H1 (cell line): ENCODE data around the gene RBM8A. TPM values are rescaled to one million over a fixed set of nuclear protein-coding genes. Genes with fewer than 3 reads are reported as not detected.
A peak's percentile ranks its signal among the peaks of the same experiment; 100 is the strongest.

Experiments
- ASH2L ChIP-seq: fragments of 200-600, 300-600 bp; sonication (generic); IDR thresholded peaks from one replicate; pipeline ENCODE4 v1.7.1; 2017; ENCODE audit warnings: low read length
- BCL11A ChIP-seq, 2 experiments: IDR thresholded peaks; one replicate each; pipeline ENCODE4 v1.6.1; 2011; ENCODE audit warnings: low read depth in 2 of 2, low read length in 2 of 2, mild to moderate bottlenecking in 2 of 2
- CEBPB ChIP-seq: IDR thresholded peaks from 2 replicates; pipeline ENCODE4 v1.6.1; 2012; ENCODE audit warnings: low read depth, low read length
- HDAC2 ChIP-seq, 2 experiments: fragments of 300-600 bp in 1 of 2; sonication (generic) in 1 of 2; IDR thresholded peaks; 2 replicates each; pipeline ENCODE4 v1.6.1; 2011 to 2012; ENCODE audit warnings: low read depth in 2 of 2, low read length in 2 of 2, mild to moderate bottlenecking in 2 of 2, moderate library complexity in 2 of 2, borderline replicate concordance in 1 of 2, inconsistent platforms in 1 of 2
- HDAC6 ChIP-seq: IDR thresholded peaks from one replicate; pipeline ENCODE4 v1.7.1; 2012; ENCODE audit warnings: low read depth, mild to moderate bottlenecking, inconsistent platforms, low read length, moderate library complexity
- MAX ChIP-seq: IDR thresholded peaks from 2 replicates; pipeline ENCODE4 v1.6.1; 2012; ENCODE audit warnings: inconsistent platforms
- RAD21 ChIP-seq, 2 experiments: IDR thresholded peaks in 1 of 2; conservative IDR thresholded peaks in 1 of 2; 2 replicates each; pipeline ENCODE4 v1.6.1; 2011; ENCODE audit warnings: low read depth in 2 of 2, low read length in 2 of 2, improper control_type of control experiment in 1 of 2, inconsistent platforms in 1 of 2, mild to moderate bottlenecking in 1 of 2, moderate library complexity in 1 of 2
- RNF2 ChIP-seq: fragments of 200-900, 300-1000 bp; sonication (generic); IDR thresholded peaks from 2 replicates; pipeline ENCODE4 v1.7.1; 2016; ENCODE audit warnings: borderline replicate concordance, low read depth, mild to moderate bottlenecking, antibody characterized with exemption, low read length; ENCODE audit not compliant: poor library complexity, severe bottlenecking; ENCODE audit errors: missing control alignments
- SAP30 ChIP-seq: fragments of 300-600 bp; sonication (generic); IDR thresholded peaks from 2 replicates; pipeline ENCODE4 v1.7.1; 2012; ENCODE audit warnings: low read length, moderate library complexity, mild to moderate bottlenecking, inconsistent platforms; ENCODE audit not compliant: insufficient read depth, insufficient replicate concordance
- SUZ12 ChIP-seq: fragments of 200-600 bp; sonication (generic); IDR thresholded peaks from 2 replicates; pipeline ENCODE4 v1.6.1; 2012; ENCODE audit warnings: mild to moderate bottlenecking, inconsistent platforms, low read length, moderate library complexity, mixed read lengths
- TAF1 ChIP-seq: IDR thresholded peaks from 2 replicates; pipeline ENCODE4 v1.6.1; 2011; ENCODE audit warnings: mild to moderate bottlenecking, low read depth, low read length
- TAF7 ChIP-seq: optimal IDR thresholded peaks from 2 replicates; pipeline ENCODE3; 2011; ENCODE audit warnings: low read depth, mild to moderate bottlenecking, inconsistent platforms, low read length, moderate library complexity, borderline replicate concordance
- polyA plus RNA-seq, 7 experiments: library from polyadenylated mRNA; depleted of rRNA in 3 of 7; stranded (reverse) in 5 of 7; unstranded in 2 of 7; fragments of >200 nt in 5 of 7; fragments of 200-250 nt in 2 of 7; gene quantifications; 1 replicate in 5 of 7; 2 replicates in 1 of 7; 4 replicates in 1 of 7; pipeline versions ENCODE4 v1.2.1 to v1.2.3, GENCODE V29; 2011 to 2013; ENCODE audit warnings: missing spikeins in 2 of 7, mixed read lengths in 2 of 7
- total RNA-seq: library from RNA; stranded (reverse); fragmentation: NEBNext Ultra II Directional; extraction: Animal tissue kit (Norgen Biotek cat#: 25700); gene quantifications from 2 replicates; pipeline ENCODE4 v1.2.1, GENCODE V29; 2021

Gene RBM8A
- total and polyA plus RNA-seq, 2 of the 8 experiments (the other 6 are each of a cell fraction or from before 2014, with no cell fraction given) = 125 to 216 TPM

GRCh38 chr1:145918992-145919939 lies 8.0 kb downstream of the RBM8A start (continued):
- TF ChIP-seq SAP30 = no peak
- no peak for TF ChIP-seq HDAC2 (IDR thresholded peaks at IDR 0.05; ENCODE audit: borderline replicate concordance in 1 of 2, low read depth in 2 of 2, low read length in 2 of 2)
- TF ChIP-seq SUZ12 = no peak
- TF ChIP-seq TAF7 = no peak
- no peak for TF ChIP-seq CEBPB
- no peak for TF ChIP-seq RNF2
- TF ChIP-seq RAD21 (IDR thresholded peaks at IDR 0.05 in 1 of 2, conservative IDR thresholded peaks at IDR 0.05 in 1 of 2; ENCODE audit: low read depth in 2 of 2, low read length in 2 of 2) = no peak
- TF ChIP-seq MAX = no peak; the same call in 1 of the 2 replicates
- TF ChIP-seq HDAC6 = no peak
- TF ChIP-seq ASH2L = peak; percentile 35
- peak; percentile 30; the same call in 1 of the 2 replicates for TF ChIP-seq TAF1
- TF ChIP-seq BCL11A (IDR thresholded peaks at IDR 0.05; ENCODE audit: low read depth in 2 of 2, low read length in 2 of 2) = no peak
